ENCODE measurements around the gene RNH1. TPM values are rescaled to one million over a fixed set of nuclear protein-coding genes. Genes with fewer than 3 reads are reported as not detected.

Gene RNH1
- total RNA-seq, 8 experiments from 2014 or later, result 55.8 to 181 (median 94.8) TPM

GRCh38 chr11:457111-457760 is 49.8 kb downstream of the RNH1 start:
- WGBS, 10 experiments, result 83 to 93% (median 89%) methylated on average over 3 to 15 of the region's 23 CpGs; no CpG with 5 or more reads in 4 of the 10 experiments
- ATAC-seq (replicated peaks in 6 of 8), result no peak
- H3K4me3 ChIP-seq, result no peak overlapping the region
- H3K27ac ChIP-seq, result no peak overlapping the region
- H3K4me1 ChIP-seq (replicated peaks in 1 of 2), result peaks cover 0 to 4% of the 10 kb centered on the region in 2 donors
- in situ Hi-C loops (cut with MboI; ENCODE audit: low pct_unique_long_range_greater_than_20kb in 2 of 9, low sequenced_read_pairs in 9 of 9, unreplicated experiment in 9 of 9), result no loop called here

GRCh38 chr11:456533-456932 is 50.5 kb downstream of the RNH1 start:
- H3K4me1 ChIP-seq (replicated peaks in 1 of 2), result peaks cover 3 to 7% of the 10 kb centered on the region in 2 donors
- no peak overlapping the region for H3K4me3 ChIP-seq
- in situ Hi-C loops (cut with MboI; ENCODE audit: low pct_unique_long_range_greater_than_20kb in 2 of 9, low sequenced_read_pairs in 9 of 9, unreplicated experiment in 9 of 9), result no loop called here
- no peak for ATAC-seq (replicated peaks in 6 of 8)
- 63 to 100% (median 80%) methylated on average over 1 to 6 of the region's 7 CpGs; no CpG with 5 or more reads in 7 of the 10 experiments for WGBS, 10 experiments
- no peak overlapping the region for H3K27ac ChIP-seq

GRCh38 chr11:455566-456147 is 51.4 kb downstream of the RNH1 start:
- ATAC-seq (replicated peaks in 6 of 8), result no peak
- Histone ChIP-seq H3K27ac (no peak overlapping the region), H3K4me3 (no peak overlapping the region), H3K4me1 (replicated peaks in 1 of 2) (peaks cover 8 to 11% of the 10 kb centered on the region in 2 donors)
- 89 to 100% (median 96%) methylated on average over 2 to 16 of the region's 23 CpGs; no CpG with 5 or more reads in 3 of the 10 experiments for WGBS, 10 experiments
- in situ Hi-C loops (cut with MboI; ENCODE audit: low pct_unique_long_range_greater_than_20kb in 2 of 9, low sequenced_read_pairs in 9 of 9, unreplicated experiment in 9 of 9), result no loop called here

GRCh38 chr11:454801-455565 is 52.1 kb downstream of the RNH1 start:
- in situ Hi-C loops (cut with MboI; ENCODE audit: low pct_unique_long_range_greater_than_20kb in 2 of 9, low sequenced_read_pairs in 9 of 9, unreplicated experiment in 9 of 9), result no loop called here
- peak in 2 of 8 experiments; percentile 3 to 8 for ATAC-seq (replicated peaks in 6 of 8)
- no peak overlapping the region for H3K27ac ChIP-seq
- no peak overlapping the region for H3K4me3 ChIP-seq
- peaks cover 8 to 11% of the 10 kb centered on the region in 2 donors for H3K4me1 ChIP-seq (replicated peaks in 1 of 2)
- 0 to 87% (median 64%) methylated on average over 2 to 4 of the region's 14 CpGs; no CpG with 5 or more reads in 4 of the 10 experiments for WGBS, 10 experiments

- no peak for ATAC-seq (replicated peaks in 6 of 8)
- 83 to 100% (median 100%) methylated on average over 1 to 3 of the region's 9 CpGs; no CpG with 5 or more reads in 5 of the 10 experiments for WGBS, 10 experiments
- H3K27ac ChIP-seq, result no peak overlapping the region
- peaks cover 14 to 16% of the 10 kb centered on the region in 2 donors for H3K4me1 ChIP-seq (replicated peaks in 1 of 2)
- in situ Hi-C loops (cut with MboI; ENCODE audit: low pct_unique_long_range_greater_than_20kb in 2 of 9, low sequenced_read_pairs in 9 of 9, unreplicated experiment in 9 of 9), result no loop called here
- H3K4me3 ChIP-seq, result no peak overlapping the region
Measured at GRCh38 chr11:454043-454442, 53.0 kb downstream of the RNH1 start.

- H3K4me3 ChIP-seq, result no peak overlapping the region
- WGBS, 10 experiments, result 74 to 100% (median 88%) methylated on average over 3 to 7 of the region's 13 CpGs; no CpG with 5 or more reads in 7 of the 10 experiments
- in situ Hi-C loops (cut with MboI; ENCODE audit: low pct_unique_long_range_greater_than_20kb in 2 of 9, low sequenced_read_pairs in 9 of 9, unreplicated experiment in 9 of 9), result no loop called here
- peaks cover 18 to 20% of the 10 kb centered on the region in 2 donors for H3K4me1 ChIP-seq (replicated peaks in 1 of 2)
- ATAC-seq (replicated peaks in 6 of 8), result no peak
- H3K27ac ChIP-seq, result no peak overlapping the region
Measured at GRCh38 chr11:453564-453963, 53.5 kb downstream of the RNH1 start.

GRCh38 chr11:452916-453527 is 54.0 kb downstream of the RNH1 start:
- Histone ChIP-seq H3K4me3 (no peak overlapping the region), H3K4me1 (replicated peaks in 1 of 2) (peaks cover 18 to 20% of the 10 kb centered on the region in 2 donors), H3K27ac (no peak overlapping the region)
- in situ Hi-C loops (cut with MboI; ENCODE audit: low pct_unique_long_range_greater_than_20kb in 2 of 9, low sequenced_read_pairs in 9 of 9, unreplicated experiment in 9 of 9), result no loop called here
- ATAC-seq (replicated peaks in 6 of 8), result no peak
- WGBS, 10 experiments, result 50 to 99% (median 93%) methylated on average over 2 to 11 of the region's 19 CpGs; no CpG with 5 or more reads in 3 of the 10 experiments

- H3K4me3 ChIP-seq, result no peak overlapping the region
- 50 to 100% (median 100%) methylated on average over 1 to 3 of the region's 12 CpGs; no CpG with 5 or more reads in 6 of the 10 experiments for WGBS, 10 experiments
- no peak for ATAC-seq (replicated peaks in 6 of 8)
- in situ Hi-C loops (cut with MboI; ENCODE audit: low pct_unique_long_range_greater_than_20kb in 2 of 9, low sequenced_read_pairs in 9 of 9, unreplicated experiment in 9 of 9), result no loop called here
- no peak overlapping the region for H3K27ac ChIP-seq
- peaks cover 21 to 25% of the 10 kb centered on the region in 2 donors for H3K4me1 ChIP-seq (replicated peaks in 1 of 2)
Measured at GRCh38 chr11:452203-452744, 54.8 kb downstream of the RNH1 start.

GRCh38 chr11:451738-452137 is 55.3 kb downstream of the RNH1 start:
- Histone ChIP-seq H3K27ac (no peak overlapping the region), H3K4me3 (peak overlapping the region in 1 of 5 donors; percentile 96), H3K4me1 (replicated peaks in 1 of 2) (peaks cover 21 to 25% of the 10 kb centered on the region in 2 donors)
- WGBS, 10 experiments, result 82 to 100% (median 95%) methylated on average over 1 to 4 of the region's 14 CpGs; no CpG with 5 or more reads in 6 of the 10 experiments
- in situ Hi-C loops (cut with MboI; ENCODE audit: low pct_unique_long_range_greater_than_20kb in 2 of 9, low sequenced_read_pairs in 9 of 9, unreplicated experiment in 9 of 9), result no loop called here
- no peak for ATAC-seq (replicated peaks in 6 of 8)

- in situ Hi-C loops (cut with MboI; ENCODE audit: low pct_unique_long_range_greater_than_20kb in 2 of 9, low sequenced_read_pairs in 9 of 9, unreplicated experiment in 9 of 9), result no loop called here
- peak overlapping the region; percentile 53 to 59 for H3K27ac ChIP-seq
- H3K4me1 ChIP-seq (replicated peaks in 1 of 2), result peaks cover 21 to 25% of the 10 kb centered on the region in 2 donors
- 0 to 7% (median 2%) methylated on average over 3 to 11 of the region's 46 CpGs; no CpG with 5 or more reads in 5 of the 10 experiments for WGBS, 10 experiments
- ATAC-seq (replicated peaks in 6 of 8), result peak; percentile 4 to 17 (median 10)
- H3K4me3 ChIP-seq, result peak overlapping the region; percentile 68 to 96 (median 89)
Measured at GRCh38 chr11:450809-451451, 56.1 kb downstream of the RNH1 start.

- Histone ChIP-seq H3K27ac (peak within 1 kb of the TSS; percentile 84 to 86), H3K4me3 (peak within 1 kb of the TSS; percentile 68 to 96 (median 89)), H3K4me1 (replicated peaks in 1 of 2) (peaks cover 21% of the 10 kb centered on the region in 2 donors)
- in situ Hi-C loops (cut with MboI; ENCODE audit: low pct_unique_long_range_greater_than_20kb in 2 of 9, low sequenced_read_pairs in 9 of 9, unreplicated experiment in 9 of 9), result no loop called here
- ATAC-seq (replicated peaks in 6 of 8), result peak; percentile 68 to 82 (median 74)
- WGBS, 10 experiments, result 0% methylated on average over 11 of the region's 108 CpGs; no CpG with 5 or more reads in 9 of the 10 experiments
Measured at GRCh38 chr11:449889-450808, 56.9 kb downstream of the RNH1 start, which contains the start of gene PTDSS2. TSS of gene PTDSS2 (plus strand) at chr11:450279. CDS start at chr11:450456, 177 bp downstream.

Measured in motor neuron (in vitro differentiated cells).